ENCODE results near the gene DDX50. TPM values are rescaled to one million over a fixed set of nuclear protein-coding genes. Genes with fewer than 3 reads are reported as not detected.

The DDX50 gene
- total RNA-seq, 1 donor from 2014 or later: 54.4 TPM

DNA sequence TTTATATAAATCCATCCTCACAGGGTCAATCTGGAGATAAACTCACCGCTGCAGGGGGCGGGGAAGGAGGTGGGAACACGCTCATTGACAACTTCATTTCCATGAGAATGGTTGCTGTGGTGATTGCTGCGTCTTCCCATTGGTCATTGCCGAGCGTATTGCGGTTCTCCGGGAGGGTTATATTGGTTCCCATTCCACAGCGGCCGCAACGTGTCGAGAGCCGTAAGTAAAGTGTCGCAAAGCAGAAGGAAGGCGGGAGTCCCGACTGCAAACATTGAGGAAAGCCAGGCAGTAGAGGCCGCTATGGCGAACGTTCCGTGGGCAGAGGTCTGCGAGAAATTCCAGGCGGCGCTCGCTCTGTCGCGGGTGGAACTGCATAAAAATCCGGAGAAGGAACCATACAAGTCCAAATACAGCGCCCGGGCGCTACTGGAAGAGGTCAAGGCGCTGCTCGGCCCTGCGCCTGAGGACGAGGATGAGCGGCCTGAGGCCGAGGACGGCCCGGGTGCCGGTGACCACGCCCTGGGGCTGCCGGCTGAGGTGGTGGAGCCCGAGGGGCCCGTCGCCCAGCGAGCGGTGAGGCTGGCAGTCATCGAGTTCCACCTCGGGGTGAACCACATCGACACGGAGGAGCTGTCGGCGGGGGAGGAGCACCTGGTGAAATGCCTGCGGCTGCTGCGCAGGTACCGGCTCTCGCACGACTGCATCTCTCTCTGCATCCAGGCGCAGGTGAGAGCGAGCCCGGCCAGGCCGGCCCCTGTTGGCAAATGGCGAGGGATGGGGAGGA, 87.6 kb downstream of the DDX50 start, which contains the start of gene KIFBP:
Gene KIFBP, plus strand, starts transcription at position 274 of the 787 bp plus-strand sequence. Its CDS starts 30 bp downstream, at position 304.
- peak; percentile 96 for DNase-seq

- no peak for DNase-seq
These were observed 88.3 kb downstream of the DDX50 start for GRCh38 chr10:68989317-68989990.

DNA sequence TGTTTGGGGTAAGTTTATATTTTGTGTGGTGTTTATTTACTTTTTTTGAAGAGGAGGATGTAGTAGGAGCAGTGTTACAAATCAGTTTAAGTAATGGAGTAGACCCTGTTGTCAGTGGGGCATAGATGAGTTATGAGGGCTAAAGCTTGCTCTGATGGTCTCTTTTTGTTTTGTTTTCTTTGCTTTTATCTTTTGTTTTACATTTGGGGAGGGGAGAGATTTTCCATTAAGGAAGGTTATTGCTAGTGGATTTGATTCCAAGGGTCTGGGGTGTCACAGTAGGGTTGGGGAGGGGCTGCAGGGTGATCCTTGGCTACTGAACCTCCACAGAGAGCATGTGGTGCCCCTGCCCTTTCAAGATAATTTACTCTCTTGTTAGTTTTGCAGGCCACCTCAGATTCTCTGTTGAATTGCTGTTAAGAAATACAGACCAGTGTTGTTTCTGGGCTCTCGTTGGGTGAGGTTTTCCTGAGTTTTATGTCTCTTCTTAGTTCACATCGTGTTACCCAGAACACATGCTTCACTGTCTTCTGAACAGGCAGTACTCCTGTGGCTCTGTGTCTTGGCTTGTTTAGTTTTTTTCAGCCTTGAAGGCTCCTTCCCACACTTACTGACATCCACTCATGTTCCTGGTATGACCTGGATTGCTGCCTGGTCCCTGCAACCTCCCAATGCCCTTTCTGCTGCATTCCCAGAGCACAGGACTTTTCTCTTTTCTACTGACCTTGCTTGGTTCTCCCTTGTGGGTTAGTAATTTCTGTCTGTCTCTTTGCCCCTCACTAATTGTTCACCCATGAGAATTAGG, 91.7 kb downstream of the DDX50 start:
- no peak for DNase-seq

Small RNA genes lying within 50 kb of the gene (small RNA-seq; reads per million reads assigned to genes)
- not detected for gene RNU6-571P

Other genes starting within 250 kb of the DDX50 start
- 41.0 TPM for gene CCAR1, start 180.1 kb upstream of the DDX50 start, total RNA-seq
- 7.0 TPM for gene STOX1, start 73.8 kb upstream of the DDX50 start, total RNA-seq
- 49.4 TPM for gene DDX21, start 54.9 kb downstream of the DDX50 start, total RNA-seq
- 36.8 TPM for gene KIFBP, start 87.5 kb downstream of the DDX50 start, total RNA-seq
- 24.8 TPM for gene SRGN, start 186.8 kb downstream of the DDX50 start, total RNA-seq
- gene VPS26A, start 222.9 kb downstream of the DDX50 start, total RNA-seq: 56.6 TPM

All from occipital lobe (tissue), 3 donors.